ENCODE results near the gene MYO9A. TPM values are rescaled to one million over a fixed set of nuclear protein-coding genes. Genes with fewer than 3 reads are reported as not detected.
"Not testable (repeated sequence)": the region's sequence is repeated elsewhere in the genome, so short reads cannot be mapped to it uniquely, and the experiment has no call there.

MYO9A gene
- total RNA-seq, 1 donor from 2014 or later: 31.4 TPM

DNA sequence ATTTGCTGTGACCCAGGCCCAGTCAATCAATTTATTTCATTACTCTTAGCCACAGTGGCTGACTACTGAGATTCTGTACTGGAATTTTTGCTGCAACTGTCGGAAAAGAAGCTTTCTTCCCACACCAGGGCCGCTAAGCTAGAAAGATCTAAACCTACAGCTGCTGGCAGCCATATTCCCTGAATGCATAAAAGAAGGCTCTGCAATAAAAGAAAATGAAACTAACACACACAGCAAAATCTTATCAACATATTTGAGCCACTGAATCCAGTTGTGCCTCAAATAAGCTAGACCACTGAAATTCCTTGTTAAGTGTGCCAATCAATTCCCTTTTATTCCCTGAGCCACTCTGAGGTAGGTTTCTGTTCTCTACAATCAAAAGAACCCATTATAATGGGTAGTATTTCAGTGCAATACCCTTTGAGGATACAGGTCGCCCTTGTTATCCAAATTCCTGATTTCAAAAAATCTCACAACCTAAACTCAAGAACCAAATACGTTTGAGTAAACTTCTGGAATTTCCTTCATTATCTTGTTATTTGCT, 60.3 kb downstream of the MYO9A start:
- intact Hi-C loops (cut with DNase I): no loop called here
- DNase-seq (ENCODE audit: low spot score): no peak

DNA sequence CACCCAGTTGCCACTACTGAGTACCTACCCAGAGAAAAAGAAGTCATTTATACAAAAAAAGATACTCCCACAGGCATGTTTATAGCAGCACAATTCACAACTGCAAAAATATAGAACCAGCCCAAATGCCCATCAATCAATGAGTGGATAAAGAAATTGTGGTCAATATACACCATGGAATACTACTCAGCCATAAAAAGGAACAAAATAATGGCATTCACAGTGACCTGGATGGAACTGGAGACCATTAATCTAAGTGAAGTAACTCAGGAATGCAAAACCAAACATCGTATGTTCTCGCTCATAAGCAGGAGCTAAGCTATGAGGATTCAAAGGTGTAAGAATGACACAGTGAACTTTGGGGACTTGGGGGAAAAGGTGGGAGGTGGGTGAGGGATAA, 61.7 kb downstream of the MYO9A start:
- intact Hi-C loops (cut with DNase I); DNase-seq (ENCODE audit: low spot score): not testable (repeated sequence)

- DNase-seq (ENCODE audit: low spot score); intact Hi-C loops (cut with DNase I): not testable (repeated sequence)
Observed at GRCh38 chr15:72053297-72053696, 64.7 kb downstream of the MYO9A start.

GRCh38 chr15:72050700-72051099, 67.2 kb downstream of the MYO9A start:
- no peak for DNase-seq (ENCODE audit: low spot score)
- intact Hi-C loops (cut with DNase I): no loop called here

DNA sequence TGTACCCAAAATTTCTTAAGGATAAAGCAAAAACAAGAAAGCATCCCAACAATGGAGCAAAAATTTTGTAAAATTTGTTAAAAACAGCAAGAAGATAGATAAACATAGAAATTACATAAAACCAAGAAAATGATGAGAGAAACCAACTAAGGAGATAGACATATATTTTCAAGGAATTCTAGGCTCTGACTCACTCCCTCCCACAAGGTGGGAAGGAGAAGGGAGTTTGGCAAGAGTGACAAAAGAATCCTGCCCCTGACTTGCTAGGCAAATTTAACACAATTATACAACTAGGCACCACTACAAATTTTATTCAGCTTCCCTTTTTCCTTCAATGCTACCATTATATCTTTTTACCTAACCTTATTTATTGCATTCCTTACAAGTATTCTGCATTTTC, 70.9 kb downstream of the MYO9A start:
- intact Hi-C loops (cut with DNase I): no loop called here

GRCh38 chr15:72044956-72045355, 73.0 kb downstream of the MYO9A start:
- no peak for DNase-seq (ENCODE audit: low spot score)
- intact Hi-C loops (cut with DNase I): no loop called here

More for the DNA sequence above, 70.9 kb downstream of the MYO9A start:
- no peak for DNase-seq (ENCODE audit: low spot score)

- DNase-seq (ENCODE audit: low spot score): no peak
- intact Hi-C loops (cut with DNase I): no loop called here
Observed at GRCh38 chr15:72042865-72043264, 75.1 kb downstream of the MYO9A start.

- no peak for DNase-seq (ENCODE audit: low spot score)
- intact Hi-C loops (cut with DNase I): no loop called here
Observed at GRCh38 chr15:72042054-72042453, 75.9 kb downstream of the MYO9A start.

DNA sequence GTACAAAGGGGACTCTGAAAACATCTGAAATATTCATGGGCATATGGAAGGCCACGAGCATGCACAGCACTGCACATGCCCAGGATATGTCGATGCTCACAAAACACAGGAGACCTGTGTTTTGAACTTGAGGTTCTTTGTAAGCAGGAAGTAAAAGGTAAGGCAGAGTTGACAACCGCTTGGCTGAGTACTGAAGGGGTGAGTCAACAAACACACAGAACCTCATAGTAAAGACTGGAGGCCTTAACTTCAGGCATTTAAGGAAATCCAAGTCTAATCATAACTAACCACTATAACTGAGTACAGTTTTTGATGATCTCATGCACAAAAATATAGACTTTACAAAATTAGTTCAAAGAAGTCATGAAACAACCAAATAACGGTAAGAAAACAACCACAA, 80.6 kb downstream of the MYO9A start:
- intact Hi-C loops (cut with DNase I): no loop called here
- no peak for DNase-seq (ENCODE audit: low spot score)

- DNase-seq (ENCODE audit: low spot score): no peak
- intact Hi-C loops (cut with DNase I): no loop called here
Observed at GRCh38 chr15:72034859-72035650, 82.9 kb downstream of the MYO9A start.

DNA sequence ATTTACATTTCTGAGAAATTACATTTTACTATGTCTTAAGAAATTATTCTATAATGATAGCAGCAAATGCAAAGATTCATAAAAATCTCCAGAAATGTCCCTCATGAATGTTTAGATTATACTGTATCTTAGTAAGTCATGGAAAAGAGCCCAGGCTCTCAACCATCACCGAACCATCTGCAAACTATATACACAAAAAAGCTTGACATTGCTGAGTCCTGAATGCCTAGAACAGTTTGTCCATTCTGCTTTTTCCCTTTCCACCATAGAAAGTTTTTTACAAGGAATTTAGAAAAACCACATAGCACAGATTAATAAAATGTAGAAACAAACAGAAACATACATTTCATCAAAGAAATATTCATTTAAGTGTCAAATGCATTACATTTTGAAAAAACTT, 83.6 kb downstream of the MYO9A start:
- intact Hi-C loops (cut with DNase I): no loop called here
- no peak for DNase-seq (ENCODE audit: low spot score)

- intact Hi-C loops (cut with DNase I): no loop called here
- no peak for DNase-seq (ENCODE audit: low spot score)
Observed at GRCh38 chr15:72033711-72034110, 84.2 kb downstream of the MYO9A start.

DNA sequence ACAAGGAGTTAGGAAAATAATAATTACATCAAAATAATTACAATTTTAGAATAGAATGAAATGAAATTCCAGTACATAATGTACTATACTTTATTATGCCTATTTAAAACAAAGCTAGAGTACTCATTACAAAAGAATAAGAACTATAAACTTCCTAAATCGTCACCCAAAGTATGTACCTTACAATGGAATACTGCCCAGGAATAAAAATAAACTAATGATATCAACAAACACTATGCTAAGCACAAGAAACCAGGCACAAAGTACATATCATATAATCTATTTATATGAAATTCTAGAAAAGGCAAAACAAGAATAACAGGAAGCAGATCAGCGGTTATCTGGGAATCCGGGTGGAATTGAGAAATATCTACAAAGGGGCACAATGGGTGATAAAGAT, 84.7 kb downstream of the MYO9A start:
- no peak for DNase-seq (ENCODE audit: low spot score)
- intact Hi-C loops (cut with DNase I): no loop called here

DNA sequence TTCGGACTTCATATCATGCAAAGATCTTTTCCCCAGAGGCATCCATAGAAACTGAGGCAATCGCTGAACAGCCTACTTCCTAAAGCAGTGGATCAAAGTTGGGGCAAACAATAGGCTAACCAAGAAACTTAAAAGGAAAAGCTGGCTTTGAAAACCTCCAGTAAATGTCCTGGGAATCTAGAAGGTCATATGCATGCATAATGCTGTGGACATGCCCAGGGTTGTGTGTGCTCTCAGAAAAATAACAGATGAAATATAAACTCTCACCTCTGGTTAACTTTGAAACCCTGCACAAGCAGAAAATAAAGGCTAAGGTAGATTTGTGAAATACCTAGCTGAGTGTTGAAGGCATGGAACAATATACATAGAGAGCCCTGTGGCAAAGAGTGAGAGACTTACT, 96.3 kb downstream of the MYO9A start:
- intact Hi-C loops (cut with DNase I): no loop called here
- DNase-seq (ENCODE audit: low spot score): no peak

DNA sequence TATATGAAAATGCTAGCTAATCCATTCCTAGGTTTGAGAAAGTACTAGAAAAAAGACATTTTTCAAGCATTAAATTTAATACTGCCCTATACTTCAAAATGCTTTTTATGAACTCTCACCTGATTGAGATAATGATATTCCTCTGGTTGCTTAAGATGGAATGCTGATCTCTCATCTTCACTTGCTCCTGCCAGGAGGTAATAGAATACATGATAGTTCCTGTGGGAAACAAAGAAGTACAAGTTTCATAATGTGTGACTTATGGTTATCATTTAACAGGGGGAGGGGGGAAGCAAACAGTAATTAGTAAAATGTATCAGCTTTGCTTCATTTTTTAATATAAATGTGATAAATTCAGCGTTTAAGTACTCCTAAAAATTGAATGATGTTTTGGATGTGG, 97.2 kb downstream of the MYO9A start:
- intact Hi-C loops (cut with DNase I): no loop called here
- no peak for DNase-seq (ENCODE audit: low spot score)

DNA sequence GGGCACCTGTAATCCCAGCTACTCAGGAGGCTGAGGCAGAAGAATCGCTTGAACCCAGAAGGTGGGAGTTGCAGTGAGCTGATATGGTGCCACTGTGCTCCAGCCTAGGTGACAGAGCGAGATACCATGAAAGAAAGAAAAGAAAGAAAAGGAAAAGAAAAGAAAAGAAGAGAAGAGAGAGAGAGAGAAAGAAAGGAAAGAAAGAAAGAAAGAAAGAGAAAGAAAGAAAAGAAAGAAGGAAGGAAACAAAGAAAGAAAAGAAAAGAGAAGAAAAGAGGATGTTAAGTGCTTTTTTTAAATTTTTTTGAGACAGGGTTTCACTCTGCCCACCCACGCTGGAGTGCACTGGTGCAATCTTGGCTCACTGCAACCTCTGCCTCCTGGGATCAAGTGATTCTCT, 103.4 kb downstream of the MYO9A start:
- intact Hi-C loops (cut with DNase I): not testable (repeated sequence)

DNA sequence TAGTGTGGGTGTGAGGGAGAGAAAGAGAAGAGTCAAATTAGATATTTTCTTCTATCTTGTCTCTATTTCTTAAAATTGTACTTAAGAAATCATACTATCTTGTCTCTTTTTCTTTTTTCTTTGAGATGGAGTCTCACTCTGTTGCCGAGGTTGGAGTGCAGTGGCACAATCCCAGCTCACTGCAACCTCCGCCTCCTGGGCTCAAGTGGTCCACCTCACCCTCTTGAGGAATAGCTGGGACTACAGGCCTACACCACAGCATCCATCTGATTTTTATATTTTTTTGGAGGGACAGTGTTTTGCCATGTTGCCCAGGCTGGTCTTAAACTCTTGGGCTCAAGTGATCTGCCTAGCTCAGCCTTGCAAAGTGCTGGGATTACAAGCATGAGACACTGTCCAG, 104.2 kb downstream of the MYO9A start:
- DNase-seq (ENCODE audit: low spot score): no peak
- intact Hi-C loops (cut with DNase I): no loop called here

More for the DNA sequence above, 103.4 kb downstream of the MYO9A start:
- DNase-seq (ENCODE audit: low spot score): not testable (repeated sequence)

GRCh38 chr15:72011302-72011942, 106.5 kb downstream of the MYO9A start:
- intact Hi-C loops (cut with DNase I): no loop called here
- DNase-seq (ENCODE audit: low spot score): no peak

GRCh38 chr15:72009222-72009621, 108.7 kb downstream of the MYO9A start:
- intact Hi-C loops (cut with DNase I): no loop called here
- DNase-seq (ENCODE audit: low spot score): no peak

GRCh38 chr15:72006382-72006781, 111.6 kb downstream of the MYO9A start:
- DNase-seq (ENCODE audit: low spot score): no peak
- intact Hi-C loops (cut with DNase I): no loop called here

- intact Hi-C loops (cut with DNase I): no loop called here
- no peak for DNase-seq (ENCODE audit: low spot score)
Observed at GRCh38 chr15:72005483-72005882, 112.5 kb downstream of the MYO9A start.

All from cardiac septum (tissue), 1 donor.